GM12891 (cell line): ENCODE measurements around the gene GPRC5A.

ENCODE experiments used
- DNase-seq: peaks from one replicate; pipeline ENCODE4 v3.0.0; 2011; ENCODE audit warnings: low spot score; ENCODE audit not compliant: insufficient read length
- FAIRE-seq: peaks from 2 replicates; lab custom pipeline; 2011; peaks lifted over from hg19 to GRCh38; lab: Jason Lieb, UNC
- PAX5 ChIP-seq: IDR thresholded peaks from 2 replicates; pipeline ENCODE4 v1.6.1; 2011; ENCODE audit warnings: low read length, moderate library complexity, mild to moderate bottlenecking; ENCODE audit not compliant: insufficient read depth, severe bottlenecking
- POLR2A ChIP-seq: IDR thresholded peaks from 2 replicates; pipeline ENCODE4 v1.6.1; 2011; ENCODE audit warnings: low read depth, low read length, control low read depth
- POLR2AphosphoS5 ChIP-seq: IDR thresholded peaks from 2 replicates; pipeline ENCODE4 v1.6.1; 2011; ENCODE audit warnings: low read depth, low read length, control low read depth
- POU2F2 ChIP-seq: IDR thresholded peaks from 2 replicates; pipeline ENCODE4 v1.6.1; 2011; ENCODE audit warnings: low read depth, mild to moderate bottlenecking, control low read depth, low read length, moderate library complexity
- SPI1 ChIP-seq: IDR thresholded peaks from 2 replicates; pipeline ENCODE4 v1.6.1; 2011; ENCODE audit warnings: low read depth, low read length, control low read depth
- TAF1 ChIP-seq: IDR thresholded peaks from 2 replicates; pipeline ENCODE4 v1.6.1; 2011; ENCODE audit warnings: low read depth, low read length, control low read depth

GPRC5A gene

GRCh38 chr12:12909228-12909994, 18.0 kb downstream of the GPRC5A start:
- TF ChIP-seq SPI1 (peak; percentile 96), PAX5 (no peak), POU2F2 (no peak)
- DNase-seq: peak; percentile 24
- FAIRE-seq: no peak

- TF ChIP-seq TAF1 (no peak), POLR2AphosphoS5 (no peak), SPI1 (no peak), POLR2A (no peak), POU2F2 (no peak), PAX5 (no peak)
- FAIRE-seq (no peak), DNase-seq (no peak)
Observed at GRCh38 chr12:12909995-12910420, 18.6 kb downstream of the GPRC5A start.

GRCh38 chr12:12912711-12913110, 21.3 kb downstream of the GPRC5A start:
- TF ChIP-seq POLR2A (no peak), POLR2AphosphoS5 (no peak)
- DNase-seq (no peak), FAIRE-seq (no peak)

GRCh38 chr12:12915656-12916055, 24.3 kb downstream of the GPRC5A start:
- TF ChIP-seq POLR2AphosphoS5: no peak
- no peak for TF ChIP-seq TAF1
- TF ChIP-seq POLR2A: no peak
- no peak for TF ChIP-seq PAX5
- no peak for TF ChIP-seq SPI1
- TF ChIP-seq POU2F2: no peak
- no peak for DNase-seq
- no peak for FAIRE-seq

GRCh38 chr12:12916135-12916944, 25.0 kb downstream of the GPRC5A start:
- peak; percentile 96 for FAIRE-seq

GRCh38 chr12:12917517-12917916, 26.2 kb downstream of the GPRC5A start:
- FAIRE-seq (no peak), DNase-seq (no peak)
- TF ChIP-seq POLR2AphosphoS5 (no peak), POLR2A (no peak), SPI1 (no peak), TAF1 (no peak), PAX5 (no peak), POU2F2 (no peak)

More at GRCh38 chr12:12916135-12916944, 25.0 kb downstream of the GPRC5A start:
- DNase-seq: peak; percentile 58
- TF ChIP-seq SPI1 (no peak), POU2F2 (peak; percentile 41; the same call in 1 of the 2 replicates)

GRCh38 chr12:12918781-12919389, 27.5 kb downstream of the GPRC5A start:
- DNase-seq (no peak), FAIRE-seq (no peak)
- TF ChIP-seq PAX5: no peak
- no peak for TF ChIP-seq POLR2AphosphoS5
- TF ChIP-seq POLR2A: no peak

GRCh38 chr12:12919666-12920435, 28.5 kb downstream of the GPRC5A start:
- DNase-seq (no peak), FAIRE-seq (no peak)
- no peak for TF ChIP-seq SPI1
- TF ChIP-seq PAX5: no peak
- TF ChIP-seq POU2F2: no peak
- TF ChIP-seq POLR2AphosphoS5: no peak
- no peak for TF ChIP-seq POLR2A
- no peak for TF ChIP-seq TAF1

GRCh38 chr12:12922191-12922616, 30.8 kb downstream of the GPRC5A start:
- DNase-seq (no peak), FAIRE-seq (no peak)
- TF ChIP-seq POU2F2 (no peak), PAX5 (no peak), POLR2AphosphoS5 (no peak), TAF1 (no peak), POLR2A (no peak), SPI1 (no peak)
